CD14-positive monocyte (primary cell): ENCODE data around the gene PLEKHG1. TPM values are rescaled to one million over a fixed set of nuclear protein-coding genes. Genes with fewer than 3 reads are reported as not detected.

Source experiments
- DNase-seq, 3 donors: peaks; one replicate each; pipeline ENCODE4 v3.0.0-alpha.2; 2011 to 2022
- H2AFZ ChIP-seq: 2 replicates; pipeline ENCODE4 v1.6.0; 2012; ENCODE audit warnings: mild to moderate bottlenecking, low read depth, low read length, inconsistent platforms; ENCODE audit not compliant: insufficient read depth, poor library complexity, severe bottlenecking
- H3K27ac ChIP-seq, 2 donors: 1 replicate in 1 of 2; 2 replicates in 1 of 2; pipeline ENCODE4 v1.5.1; 2012 to 2013; ENCODE audit warnings: low read length in 2 of 2, control low read depth in 1 of 2, inconsistent platforms in 1 of 2, low read depth in 1 of 2, mild to moderate bottlenecking in 1 of 2
- H3K27me3 ChIP-seq, 2 donors: one replicate each; pipeline versions ENCODE4 v1.6.0 to v1.6.1; 2011 to 2013; ENCODE audit warnings: low read length in 2 of 2; ENCODE audit not compliant: control insufficient read depth in 2 of 2, insufficient read depth in 2 of 2
- H3K36me3 ChIP-seq, 2 donors: replicated peaks in 1 of 2; 1 replicate in 1 of 2; 2 replicates in 1 of 2; pipeline versions ENCODE4 v1.5.1 to v1.6.1; 2012 to 2013; ENCODE audit warnings: low read length in 2 of 2, control low read depth in 1 of 2, inconsistent platforms in 1 of 2, mild to moderate bottlenecking in 1 of 2; ENCODE audit not compliant: insufficient read depth in 2 of 2, control insufficient read depth in 1 of 2
- H3K4me1 ChIP-seq, 2 donors: 1 replicate in 1 of 2; 2 replicates in 1 of 2; pipeline versions ENCODE4 v1.5.1 to v1.6.1; 2012 to 2013; ENCODE audit warnings: low read length in 2 of 2, control low read depth in 1 of 2, inconsistent platforms in 1 of 2, mild to moderate bottlenecking in 1 of 2, moderate library complexity in 1 of 2; ENCODE audit not compliant: insufficient read depth in 2 of 2, control insufficient read depth in 1 of 2
- H3K4me2 ChIP-seq: replicated peaks from 2 replicates; pipeline ENCODE3; 2012; ENCODE audit warnings: low read length, moderate library complexity, mild to moderate bottlenecking; ENCODE audit not compliant: poor library complexity, severe bottlenecking; ENCODE audit errors: extremely low read depth
- H3K4me3 ChIP-seq, 3 experiments: fragments of 200-600 bp in 1 of 3; sonication (generic) in 1 of 3; replicated peaks in 1 of 3; 1 replicate in 2 of 3; 2 replicates in 1 of 3; pipeline ENCODE4 v1.5.1; 2011 to 2013; ENCODE audit warnings: low read length in 3 of 3, mild to moderate bottlenecking in 3 of 3, control low read depth in 2 of 3, low read depth in 2 of 3, inconsistent platforms in 1 of 3, moderate library complexity in 1 of 3
- H3K79me2 ChIP-seq: 2 replicates; pipeline ENCODE4 v1.6.0; 2012; ENCODE audit warnings: mild to moderate bottlenecking, control low read depth, inconsistent platforms, low read length, moderate library complexity; ENCODE audit not compliant: insufficient read depth
- H3K9ac ChIP-seq: 2 replicates; pipeline ENCODE4 v1.6.0; 2017; ENCODE audit warnings: low read length, mild to moderate bottlenecking; ENCODE audit not compliant: insufficient read depth, poor library complexity, severe bottlenecking
- H3K9me3 ChIP-seq, 2 donors: replicated peaks in 1 of 2; 1 replicate in 1 of 2; 2 replicates in 1 of 2; pipeline versions ENCODE4 v1.5.1 to v1.6.1; 2012 to 2013; ENCODE audit warnings: low read length in 2 of 2, control low read depth in 1 of 2; ENCODE audit not compliant: control insufficient read depth in 1 of 2, insufficient read depth in 1 of 2
- H4K20me1 ChIP-seq: 2 replicates; pipeline ENCODE4 v1.6.0; 2012; ENCODE audit warnings: mild to moderate bottlenecking, low read length, control low read depth, moderate library complexity; ENCODE audit not compliant: insufficient read depth
- H3K27ac Mint-ChIP-seq, 7 donors: one replicate each; pipeline ENCODE4 v1.8.0; 2020; ENCODE audit warnings: mild to moderate bottlenecking in 7 of 7, mixed read lengths in 7 of 7, moderate library complexity in 6 of 7, inconsistent platforms in 2 of 7
- H3K27me3 Mint-ChIP-seq, 3 donors: one replicate each; pipeline ENCODE4 v1.8.0; 2021 to 2022; ENCODE audit warnings: low read depth in 3 of 3, mild to moderate bottlenecking in 3 of 3, mixed read lengths in 3 of 3, moderate library complexity in 3 of 3, inconsistent platforms in 1 of 3
- H3K36me3 Mint-ChIP-seq, 2 donors: one replicate each; pipeline ENCODE4 v1.8.0; 2020; ENCODE audit warnings: mixed read lengths in 2 of 2, inconsistent platforms in 1 of 2, mild to moderate bottlenecking in 1 of 2
- H3K4me1 Mint-ChIP-seq: one replicate; pipeline ENCODE4 v1.8.0; 2020; ENCODE audit warnings: mild to moderate bottlenecking, mixed read lengths
- H3K4me3 Mint-ChIP-seq, 2 donors: one replicate each; pipeline ENCODE4 v1.8.0; 2020; ENCODE audit warnings: mild to moderate bottlenecking in 2 of 2, mixed read lengths in 2 of 2, moderate library complexity in 1 of 2
- H3K9me3 Mint-ChIP-seq, 7 donors: one replicate each; pipeline ENCODE4 v1.8.0; 2020 to 2022; ENCODE audit warnings: mixed read lengths in 7 of 7, mild to moderate bottlenecking in 6 of 7, moderate library complexity in 6 of 7, inconsistent platforms in 2 of 7
- WGBS: methylation state at CpG from one replicate; pipeline ENCODE4 v1.1.5; 2013; ENCODE audit warnings: missing lambda C conversion rate; ENCODE audit not compliant: insufficient coverage; 5-methylcytosine and 5-hydroxymethylcytosine counted together
- intact Hi-C, 2 donors: fragments of 100-400 bp; cut with micrococcal nuclease; formaldehyde crosslinking; loops; one replicate each; pipeline versions ENCODE4 v1.15.0 to v1.15.1; 2023
- polyA plus RNA-seq, 3 donors: library from polyadenylated mRNA; depleted of rRNA in 1 of 3; unstranded in 2 of 3; stranded (reverse) in 1 of 3; fragments of 300-500 nt in 2 of 3; fragments of >200 nt in 1 of 3; fragmentation: Illumina TruSeq in 2 of 3; gene quantifications; 1 replicate in 2 of 3; 2 replicates in 1 of 3; pipeline ENCODE4 v1.2.3, GENCODE V29; 2012 to 2021
- TF ChIP-seq, protein P1 (sequence below): fragments of 200-600 bp; IDR thresholded peaks from one replicate; pipeline ENCODE4 v1.8.0; 2022; ENCODE audit warnings: antibody characterized with exemption, mild to moderate bottlenecking

Gene PLEKHG1
- polyA plus RNA-seq, 3 donors: 0.02 to 0.15 (median 0.08) TPM

DNA sequence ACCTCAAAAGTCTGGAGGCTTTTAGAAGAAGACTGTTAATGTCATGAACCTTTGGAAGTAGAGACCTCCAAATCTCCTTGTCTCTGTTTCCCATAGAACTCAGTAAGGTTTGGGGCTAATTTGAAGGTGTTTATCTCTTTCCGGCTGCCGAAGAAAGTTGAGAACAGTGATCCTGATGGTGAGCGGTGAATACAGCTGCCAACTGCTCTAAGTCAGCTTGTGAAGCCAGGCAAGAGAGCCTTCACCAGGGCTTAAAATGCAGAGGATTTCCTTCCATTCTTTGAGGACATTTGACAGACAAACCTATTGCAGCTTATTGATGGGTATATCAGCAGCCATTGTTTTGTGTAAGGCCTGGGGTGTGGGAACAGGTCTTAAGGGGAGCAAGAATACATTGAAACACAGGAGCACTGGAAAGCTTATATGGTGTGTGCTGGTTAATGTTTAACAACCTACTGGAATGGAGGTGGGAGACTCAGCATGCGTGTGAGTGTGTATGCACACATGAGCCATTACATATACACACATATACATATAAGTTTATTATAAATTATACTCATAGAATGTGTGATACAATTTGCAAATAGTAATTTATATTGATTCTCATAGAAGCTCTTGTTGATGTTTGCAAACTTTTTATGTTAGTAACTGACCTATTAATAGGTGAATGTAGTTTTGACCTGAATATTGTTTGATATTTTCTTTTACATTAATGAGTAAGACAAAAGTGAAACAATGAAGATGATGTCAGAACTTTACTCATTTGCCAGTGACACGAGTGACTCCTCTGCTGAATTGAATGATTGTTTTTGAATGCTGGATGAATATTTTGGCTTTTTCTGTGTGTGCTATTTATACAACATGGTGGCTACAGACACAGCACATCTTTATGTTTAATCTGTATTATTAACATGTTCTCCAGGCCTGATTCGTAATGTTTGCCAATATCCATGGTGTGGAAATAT, 18.1 kb downstream of the PLEKHG1 start:
- H3K4me1 ChIP-seq: peaks cover 5 to 9% of the 10 kb centered on the region in 2 donors
- no peaks in the 10 kb centered on the region for H3K9me3 Mint-ChIP-seq
- H3K9ac ChIP-seq: no peak overlapping the region
- no peak overlapping the region for H3K4me3 ChIP-seq
- H3K4me2 ChIP-seq: no peak overlapping the region
- no peaks in the 10 kb centered on the region for H3K79me2 ChIP-seq
- H3K27ac ChIP-seq: no peak overlapping the region
- no peak for DNase-seq
- 96% methylated on average over 2 of the region's 6 CpGs for WGBS
- no peaks in the 10 kb centered on the region for H4K20me1 ChIP-seq
- H3K9me3 ChIP-seq: no peaks in the 10 kb centered on the region
- peaks cover 7 to 14% of the 10 kb centered on the region in 2 donors for H3K27me3 ChIP-seq
- no peaks in the 10 kb centered on the region for H3K36me3 ChIP-seq
- peaks cover 3 to 13% (median 11%) of the 10 kb centered on the region in 3 donors for H3K27me3 Mint-ChIP-seq
- H3K36me3 Mint-ChIP-seq: no peaks in the 10 kb centered on the region
- H3K4me1 Mint-ChIP-seq: peaks cover 7% of the 10 kb centered on the region
- H2AFZ ChIP-seq: no peak overlapping the region
- H3K4me3 Mint-ChIP-seq: no peak overlapping the region
- TF ChIP-seq, protein P1, sequence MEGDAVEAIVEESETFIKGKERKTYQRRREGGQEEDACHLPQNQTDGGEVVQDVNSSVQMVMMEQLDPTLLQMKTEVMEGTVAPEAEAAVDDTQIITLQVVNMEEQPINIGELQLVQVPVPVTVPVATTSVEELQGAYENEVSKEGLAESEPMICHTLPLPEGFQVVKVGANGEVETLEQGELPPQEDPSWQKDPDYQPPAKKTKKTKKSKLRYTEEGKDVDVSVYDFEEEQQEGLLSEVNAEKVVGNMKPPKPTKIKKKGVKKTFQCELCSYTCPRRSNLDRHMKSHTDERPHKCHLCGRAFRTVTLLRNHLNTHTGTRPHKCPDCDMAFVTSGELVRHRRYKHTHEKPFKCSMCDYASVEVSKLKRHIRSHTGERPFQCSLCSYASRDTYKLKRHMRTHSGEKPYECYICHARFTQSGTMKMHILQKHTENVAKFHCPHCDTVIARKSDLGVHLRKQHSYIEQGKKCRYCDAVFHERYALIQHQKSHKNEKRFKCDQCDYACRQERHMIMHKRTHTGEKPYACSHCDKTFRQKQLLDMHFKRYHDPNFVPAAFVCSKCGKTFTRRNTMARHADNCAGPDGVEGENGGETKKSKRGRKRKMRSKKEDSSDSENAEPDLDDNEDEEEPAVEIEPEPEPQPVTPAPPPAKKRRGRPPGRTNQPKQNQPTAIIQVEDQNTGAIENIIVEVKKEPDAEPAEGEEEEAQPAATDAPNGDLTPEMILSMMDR: no peak
- H3K27ac Mint-ChIP-seq: no peak overlapping the region
- intact Hi-C loops: no loop called here

DNA sequence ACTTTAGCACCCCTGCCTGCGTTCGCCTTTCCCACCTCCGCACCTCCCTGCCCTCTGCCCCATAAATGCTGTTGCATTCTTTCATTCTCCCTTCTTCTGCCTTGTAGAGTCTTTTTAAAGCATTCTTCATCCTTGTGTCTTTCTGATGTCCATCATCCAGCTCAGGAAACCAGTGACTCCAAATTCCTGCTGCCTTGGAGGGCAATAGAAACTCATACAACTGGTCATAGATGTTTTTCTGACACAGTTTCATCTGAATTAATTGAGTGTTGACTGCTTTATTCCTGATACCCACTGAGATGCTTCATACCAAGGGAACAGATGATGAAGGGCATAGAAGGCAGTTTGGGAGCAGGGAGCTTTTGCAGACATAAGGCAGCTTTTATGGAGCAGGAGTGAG, 19.6 kb downstream of the PLEKHG1 start:
- no peak for DNase-seq
- H3K9me3 Mint-ChIP-seq: no peaks in the 10 kb centered on the region
- Histone ChIP-seq H3K36me3 (no peaks in the 10 kb centered on the region), H3K27ac (no peak overlapping the region), H3K4me3 (no peak overlapping the region), H3K9ac (no peak overlapping the region), H3K79me2 (no peaks in the 10 kb centered on the region), H3K4me2 (no peak overlapping the region), H3K27me3 (peaks cover 4 to 12% of the 10 kb centered on the region in 2 donors), H3K4me1 (peaks cover 14 to 19% of the 10 kb centered on the region in 2 donors), H4K20me1 (no peaks in the 10 kb centered on the region), H3K9me3 (no peaks in the 10 kb centered on the region), H2AFZ (no peak overlapping the region)
- intact Hi-C loops: no loop called here
- 97% methylated on average over 3 of the region's 3 CpGs for WGBS
- H3K4me1 Mint-ChIP-seq: peaks cover 16% of the 10 kb centered on the region
- H3K36me3 Mint-ChIP-seq: no peaks in the 10 kb centered on the region
- H3K27ac Mint-ChIP-seq: no peak overlapping the region
- peaks cover 5 to 6% (median 6%) of the 10 kb centered on the region in 3 donors for H3K27me3 Mint-ChIP-seq
- TF ChIP-seq, protein P1: no peak
- no peak overlapping the region for H3K4me3 Mint-ChIP-seq
